Esophagus squamous epithelium (tissue), 5 donors: ENCODE data around the gene OR2C3. TPM values are rescaled to one million over a fixed set of nuclear protein-coding genes. Genes with fewer than 3 reads are reported as not detected.
"Not testable (repeated sequence)": the region's sequence is repeated elsewhere in the genome, so short reads cannot be mapped to it uniquely, and the experiment has no call there.

ENCODE experiments used
- DNase-seq: peaks from one replicate; lab custom pipeline; 2025; lab: John Stamatoyannopoulos, UW
- H3K27ac ChIP-seq, 4 donors: fragments of 200-600 bp; sonication (generic); one replicate each; pipeline ENCODE4 v1.5.1; 2016 to 2019; ENCODE audit warnings: mild to moderate bottlenecking in 1 of 4
- H3K27me3 ChIP-seq, 4 donors: fragments of 200-600 bp; sonication (generic); 1 replicate in 3 of 4; 2 replicates in 1 of 4; pipeline versions ENCODE4 v1.5.1 to v1.6.0; 2017 to 2021; ENCODE audit warnings: antibody characterized with exemption in 1 of 4
- H3K36me3 ChIP-seq, 3 donors: fragments of 200-600 bp; sonication (generic); one replicate each; pipeline ENCODE4 v1.5.1; 2016 to 2019
- H3K4me1 ChIP-seq, 3 donors: fragments of 200-600 bp; sonication (generic); one replicate each; pipeline ENCODE4 v1.5.1; 2017 to 2019
- H3K4me3 ChIP-seq, 4 donors: fragments of 200-600 bp; sonication (generic); 1 replicate in 3 of 4; 2 replicates in 1 of 4; pipeline ENCODE4 v1.5.1; 2016 to 2019; ENCODE audit warnings: mild to moderate bottlenecking in 2 of 4, moderate library complexity in 1 of 4
- H3K9me3 ChIP-seq, 3 donors: fragments of 200-600 bp; sonication (generic); one replicate each; pipeline ENCODE4 v1.5.1; 2016 to 2019
- CTCF ChIP-seq, 6 experiments: fragments of 450-650 bp in 4 of 6; fragments of 200-600 bp in 2 of 6; sonication (generic) in 2 of 6; IDR thresholded peaks; one replicate each; pipeline ENCODE4 v1.5.1; 2016 to 2019; ENCODE audit warnings: antibody characterized with exemption in 6 of 6, mild to moderate bottlenecking in 4 of 6, moderate library complexity in 4 of 6
- POLR2A ChIP-seq, 4 donors: fragments of 450-650 bp; IDR thresholded peaks; one replicate each; pipeline ENCODE4 v1.6.1; 2017; ENCODE audit warnings: antibody characterized with exemption in 4 of 4, mild to moderate bottlenecking in 4 of 4, moderate library complexity in 3 of 4
- WGBS, 2 donors: methylation state at CpG; one replicate each; pipeline ENCODE4 v1.1.5; 2018; 5-methylcytosine and 5-hydroxymethylcytosine counted together
- intact Hi-C: fragments of 100-400 bp; cut with DNase I; formaldehyde crosslinking; loops from one replicate; pipeline ENCODE4 v1.15.0; 2022
- total RNA-seq, 4 donors: library from RNA; depleted of rRNA; stranded (reverse); fragments of >200 nt; gene quantifications; one replicate each; pipeline ENCODE4 v1.1.0, GENCODE V29; 2016
- donor health status: DM: yes; HTN: yes; CAD: no.

Gene OR2C3
- total RNA-seq, 4 donors from 2014 or later: not detected

DNA sequence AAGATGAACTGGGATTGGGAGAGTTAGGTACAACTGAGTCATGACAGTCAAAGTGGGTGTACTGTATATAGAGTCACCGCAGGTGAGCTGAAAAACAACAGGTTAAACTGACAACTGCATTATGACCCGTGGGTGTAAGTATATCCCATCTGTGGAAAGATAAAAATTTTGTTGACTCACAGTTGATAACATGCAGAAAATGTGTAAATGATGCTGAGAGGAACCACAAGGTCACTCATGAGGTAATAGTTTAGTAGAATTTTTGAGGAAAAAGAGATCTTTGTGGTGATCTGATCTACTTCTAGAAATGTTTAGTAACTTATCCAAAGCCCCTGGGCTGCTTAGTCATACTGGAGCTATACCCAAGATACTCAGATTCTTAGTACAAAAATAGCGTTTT, 838 bp downstream of the OR2C3 start:
- WGBS, 2 donors: 50% methylated on average over 3 of the region's 3 CpGs

DNA sequence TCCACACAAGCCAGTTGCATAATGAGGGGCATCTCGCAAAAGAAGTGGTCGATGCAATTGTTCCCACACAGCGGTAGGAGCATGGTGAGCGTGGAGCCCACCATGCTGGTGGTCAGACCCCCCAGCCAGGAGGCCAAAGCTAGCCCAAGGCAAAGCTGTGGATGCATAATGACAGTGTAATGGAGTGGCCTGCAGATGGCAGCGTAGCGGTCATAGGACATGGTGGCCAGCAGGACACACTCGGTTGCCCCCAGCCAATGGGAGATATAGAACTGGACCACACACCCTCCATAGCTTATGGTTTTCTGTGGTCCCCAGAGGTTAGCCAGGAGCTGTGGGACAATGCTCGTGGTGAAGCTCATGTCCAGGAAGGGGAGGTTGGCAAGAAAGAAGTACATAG, 4.3 kb downstream of the OR2C3 start:
- TF ChIP-seq POLR2A (IDR thresholded peaks at IDR 0.05): no peak
- Histone ChIP-seq H3K4me3 (no peak overlapping the region), H3K9me3 (peaks cover 0 to 5% (median 0%) of the 10 kb centered on the region in 3 donors), H3K27me3 (peaks cover 0 to 3% (median 0%) of the 10 kb centered on the region in 4 donors), H3K27ac (no peak overlapping the region), H3K4me1 (no peaks in the 10 kb centered on the region), H3K36me3 (no peaks in the 10 kb centered on the region)
- DNase-seq: no peak
- intact Hi-C loops: no loop called here
- WGBS, 2 donors: 86 to 92% methylated on average over 8 of the region's 8 CpGs

More for the DNA sequence above, 838 bp downstream of the OR2C3 start:
- intact Hi-C loops: no loop called here
- Histone ChIP-seq H3K27ac (no peak overlapping the region), H3K4me3 (no peak overlapping the region), H3K4me1 (no peaks in the 10 kb centered on the region), H3K9me3 (peaks cover 0 to 5% (median 0%) of the 10 kb centered on the region in 3 donors), H3K27me3 (peaks cover 0 to 3% (median 0%) of the 10 kb centered on the region in 4 donors), H3K36me3 (no peaks in the 10 kb centered on the region)
- TF ChIP-seq POLR2A (IDR thresholded peaks at IDR 0.05) (no peak), CTCF (IDR thresholded peaks at IDR 0.05) (no peak)
- DNase-seq: no peak

- Histone ChIP-seq H3K27ac (no peak overlapping the region), H3K9me3 (peaks cover 0 to 5% (median 0%) of the 10 kb centered on the region in 3 donors), H3K4me3 (no peak overlapping the region), H3K4me1 (no peaks in the 10 kb centered on the region), H3K36me3 (no peaks in the 10 kb centered on the region), H3K27me3 (peaks cover 0 to 3% (median 0%) of the 10 kb centered on the region in 4 donors)
- DNase-seq: no peak
- TF ChIP-seq POLR2A (IDR thresholded peaks at IDR 0.05) (no peak), CTCF (IDR thresholded peaks at IDR 0.05) (no peak)
- WGBS, 2 donors: 52 to 60% methylated on average over 4 to 6 of the region's 41 CpGs
- intact Hi-C loops: no loop called here
Observed at GRCh38 chr1:247530785-247531184, 5.5 kb downstream of the OR2C3 start.

DNA sequence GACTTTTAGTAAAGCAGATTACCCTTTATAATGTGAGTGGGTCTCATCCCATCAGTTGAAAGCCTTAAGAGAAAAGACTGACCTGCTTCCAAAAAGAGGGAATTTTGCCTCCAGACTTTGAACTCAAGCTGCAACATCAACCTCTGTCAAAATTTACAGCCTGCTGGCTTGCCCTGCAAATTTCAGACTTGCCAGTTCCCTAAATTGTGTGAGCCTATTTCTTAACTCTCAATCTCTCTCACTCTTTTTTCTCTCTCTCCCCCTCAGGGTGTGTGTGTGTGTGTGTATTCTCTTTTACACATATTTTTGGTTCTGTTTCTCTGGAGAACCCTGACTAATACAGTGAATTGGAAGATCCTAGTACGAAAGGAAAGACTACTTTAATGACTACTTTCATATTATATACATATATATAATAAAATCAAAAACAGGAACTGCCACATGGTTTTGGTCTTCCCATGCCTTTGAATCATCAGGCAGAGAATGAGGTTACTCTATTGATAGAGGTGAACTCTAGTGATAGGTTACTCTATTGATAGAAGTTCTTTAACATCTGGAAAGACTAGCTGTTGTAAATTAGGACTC, 6.4 kb downstream of the OR2C3 start:
- Histone ChIP-seq H3K27ac (no peak overlapping the region), H3K4me1 (no peaks in the 10 kb centered on the region), H3K9me3 (peaks cover 0 to 5% (median 0%) of the 10 kb centered on the region in 3 donors), H3K36me3 (no peaks in the 10 kb centered on the region), H3K27me3 (peaks cover 0 to 3% (median 0%) of the 10 kb centered on the region in 4 donors), H3K4me3 (no peak overlapping the region)
- no peak for DNase-seq
- intact Hi-C loops: no loop called here
- no peak for TF ChIP-seq POLR2A (IDR thresholded peaks at IDR 0.05)
- TF ChIP-seq CTCF (IDR thresholded peaks at IDR 0.05): no peak
- 47 to 62% methylated on average over 1 of the region's 1 CpG for WGBS, 2 donors

GRCh38 chr1:247528812-247529474, 7.3 kb downstream of the OR2C3 start:
- 47 to 52% methylated on average over 2 of the region's 2 CpGs for WGBS, 2 donors
- no peak for DNase-seq
- no peak for TF ChIP-seq CTCF (IDR thresholded peaks at IDR 0.05)
- TF ChIP-seq POLR2A (IDR thresholded peaks at IDR 0.05): no peak

DNA sequence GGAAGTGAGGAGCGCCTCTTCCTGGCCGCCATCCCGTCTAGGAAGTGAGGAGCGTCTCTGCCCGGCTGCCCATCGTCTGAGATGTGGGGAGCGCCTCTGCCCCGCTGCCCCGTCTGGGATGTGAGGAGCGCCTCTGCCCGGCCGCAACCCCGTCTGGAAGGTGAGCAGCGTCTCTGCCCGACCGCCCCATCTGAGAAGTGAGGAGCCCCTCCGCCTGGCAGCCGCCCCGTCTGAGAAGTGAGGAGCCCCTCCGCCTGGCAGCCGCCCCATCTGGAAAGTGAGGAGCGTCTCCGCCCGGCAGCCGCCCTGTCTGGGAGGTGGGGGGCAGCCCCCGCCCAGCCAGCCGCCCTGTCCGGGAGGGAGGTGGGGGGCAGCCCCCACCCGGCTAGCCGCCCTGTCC, 14.4 kb downstream of the OR2C3 start:
- no CpG with 5 or more reads among the region's 30 CpGs for WGBS, 2 donors
- H3K27ac ChIP-seq, H3K4me3 ChIP-seq, H3K4me1 ChIP-seq, H3K27me3 ChIP-seq, DNase-seq, intact Hi-C loops, H3K36me3 ChIP-seq: not testable (repeated sequence)
- H3K9me3 ChIP-seq: peaks cover 0 to 10% (median 0%) of the 10 kb centered on the region in 3 donors

More at GRCh38 chr1:247528812-247529474, 7.3 kb downstream of the OR2C3 start:
- no peak overlapping the region for H3K27ac ChIP-seq
- intact Hi-C loops: no loop called here
- H3K9me3 ChIP-seq: peaks cover 0 to 5% (median 0%) of the 10 kb centered on the region in 3 donors
- H3K36me3 ChIP-seq: no peaks in the 10 kb centered on the region
- H3K27me3 ChIP-seq: peaks cover 0 to 3% (median 0%) of the 10 kb centered on the region in 4 donors
- H3K4me3 ChIP-seq: no peak overlapping the region
- H3K4me1 ChIP-seq: no peaks in the 10 kb centered on the region
